C1 segment of cervical spinal cord (tissue), 14 donors: ENCODE data around the gene BATF2.

ENCODE experiments used
- DNase-seq, 14 donors: peaks; one replicate each; lab custom pipeline; 2025; lab: John Stamatoyannopoulos, UW

The BATF2 gene

DNA sequence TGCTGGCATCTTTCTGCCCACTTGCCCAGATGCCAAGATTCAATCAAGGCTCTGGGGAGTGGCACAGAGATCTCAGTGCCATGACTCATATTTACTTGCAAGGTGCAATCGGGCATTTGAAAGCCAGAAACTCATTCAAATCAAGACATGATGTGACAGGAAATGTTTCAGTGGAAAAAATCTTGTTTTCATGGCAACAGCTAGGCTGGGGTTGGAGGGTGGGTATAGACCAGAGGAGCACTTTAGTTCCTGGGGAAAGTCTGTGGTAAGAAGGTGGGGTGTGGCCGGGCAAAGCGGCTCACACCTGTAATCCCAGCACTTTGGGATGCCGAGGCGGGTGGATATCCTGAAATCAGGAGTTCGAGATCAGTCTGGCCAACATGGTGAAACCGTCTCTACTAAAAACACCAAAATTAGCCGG is 26.0 kb downstream of the BATF2 start:
- no peak for DNase-seq

DNA sequence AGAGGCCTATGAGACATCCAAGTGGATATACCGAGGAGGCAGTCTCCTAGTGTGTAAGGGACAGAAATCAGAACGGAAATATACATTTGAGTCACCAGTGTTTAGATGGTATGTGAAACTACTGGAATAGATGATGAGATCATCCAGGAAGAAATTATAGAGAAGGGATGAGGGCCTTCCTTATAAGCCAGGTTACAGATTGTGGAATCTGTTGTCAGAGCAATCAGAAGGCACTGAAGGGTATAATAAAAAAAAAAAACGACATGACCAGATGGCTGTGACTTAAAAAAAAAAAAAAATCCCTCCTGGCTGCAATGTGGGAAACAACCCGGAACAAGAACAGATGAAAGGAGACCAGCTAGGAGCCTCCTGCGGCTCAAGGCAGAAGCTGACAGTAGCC is 27.6 kb downstream of the BATF2 start:
- peak in 1 of 14 donors; percentile 89 for DNase-seq

DNA sequence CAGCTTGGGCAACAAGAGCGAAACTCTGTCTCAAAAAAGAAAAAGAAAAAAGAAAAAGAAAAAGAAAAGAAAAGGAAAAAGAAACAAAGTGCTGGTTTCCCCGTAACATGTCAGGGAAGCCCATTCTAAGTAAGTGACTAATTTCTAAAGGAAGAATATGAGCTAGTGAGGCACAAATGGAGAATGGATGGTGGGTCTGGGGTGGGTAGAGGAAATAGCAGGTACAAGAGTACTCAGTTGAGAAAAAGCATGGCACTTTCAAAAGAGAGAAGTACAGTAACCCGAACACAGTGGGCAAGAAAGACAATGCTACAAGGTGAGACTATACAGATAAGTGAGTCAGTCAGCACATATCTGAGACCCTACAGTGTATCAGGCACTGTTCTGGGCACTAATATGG is 29.4 kb downstream of the BATF2 start:
- DNase-seq: no peak

DNA sequence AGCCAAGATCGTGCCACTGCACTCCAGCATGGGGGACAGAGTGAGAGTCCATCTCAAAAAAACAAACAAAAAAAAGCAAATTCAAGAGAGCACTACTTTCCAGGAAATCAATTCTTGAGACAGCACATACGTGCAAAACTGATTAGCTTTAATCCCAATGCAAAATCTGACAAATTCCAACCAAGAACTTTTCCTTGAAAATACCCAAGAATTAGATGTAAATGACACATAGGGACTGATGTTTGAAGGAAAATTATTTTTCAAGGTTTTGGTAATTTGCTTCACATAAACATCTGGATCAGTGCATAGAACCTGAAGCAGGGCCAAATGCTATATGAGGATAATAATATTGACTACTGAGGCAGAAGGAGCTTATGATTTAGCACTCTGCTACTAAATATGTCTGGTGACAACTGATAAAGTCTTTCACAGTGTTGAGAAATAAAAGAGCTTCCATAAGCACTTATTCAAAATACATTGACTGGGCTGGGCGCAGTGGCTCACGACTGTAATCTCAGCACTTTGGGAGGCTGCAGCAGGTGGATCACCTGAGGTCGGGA is 33.6 kb downstream of the BATF2 start:
- DNase-seq: no peak

DNA sequence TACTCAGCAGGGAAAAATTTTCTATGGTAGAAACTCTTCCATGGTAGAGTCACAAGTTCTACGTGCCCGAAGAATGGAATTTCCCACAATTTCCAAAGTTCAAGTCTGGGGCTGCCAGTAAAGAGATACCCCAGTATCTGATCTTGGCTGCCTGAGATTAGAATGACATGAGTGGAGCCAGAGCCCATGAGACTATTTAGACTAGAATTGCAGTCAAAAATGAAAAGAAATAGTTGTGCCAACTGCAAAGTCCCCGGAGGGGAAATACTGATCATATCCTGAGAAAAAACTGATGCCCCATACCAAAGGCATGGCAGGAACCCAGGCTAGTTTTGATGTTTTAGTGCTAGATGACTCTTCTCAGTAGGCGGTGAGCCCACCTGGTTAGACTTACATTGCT is 36.1 kb downstream of the BATF2 start:
- no peak for DNase-seq

DNA sequence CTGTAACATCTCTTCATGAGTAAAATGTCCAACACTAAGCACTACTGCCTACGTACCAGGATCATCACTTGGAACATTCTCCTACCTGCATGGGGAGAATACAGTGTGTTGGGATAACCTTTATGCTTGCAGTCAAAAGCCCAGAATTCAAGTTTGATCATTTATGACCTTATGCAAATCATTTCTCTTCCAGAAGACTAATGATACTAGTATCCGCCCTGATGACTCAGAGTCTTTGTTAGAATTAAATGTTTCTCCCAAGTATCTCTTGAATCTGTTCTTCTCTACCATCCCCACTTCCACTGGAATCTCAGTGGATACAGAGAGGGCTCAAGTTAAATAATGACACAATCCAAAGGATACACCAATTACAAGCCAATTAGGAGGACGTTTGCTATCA is 37.3 kb downstream of the BATF2 start:
- DNase-seq: no peak

DNA sequence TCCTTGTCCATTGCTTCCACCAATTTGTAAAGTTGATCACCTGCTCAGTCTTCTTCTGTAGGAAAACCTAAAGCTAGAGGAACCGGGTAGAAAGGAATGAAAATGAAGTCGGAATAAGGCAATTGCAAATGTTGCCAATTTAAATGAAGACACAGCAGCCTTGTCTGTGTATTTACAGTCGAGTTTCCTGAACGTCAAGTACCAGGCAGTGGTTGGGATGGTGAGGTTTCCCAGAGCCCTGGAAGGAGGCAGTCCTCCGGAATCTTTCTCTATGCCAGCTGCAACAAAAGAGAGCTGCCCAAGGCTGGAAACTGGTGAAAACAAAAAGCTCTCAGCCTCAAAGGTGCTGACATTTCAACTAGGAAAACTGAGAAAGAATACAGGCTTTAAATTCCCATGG is 42.6 kb downstream of the BATF2 start:
- no peak for DNase-seq

DNA sequence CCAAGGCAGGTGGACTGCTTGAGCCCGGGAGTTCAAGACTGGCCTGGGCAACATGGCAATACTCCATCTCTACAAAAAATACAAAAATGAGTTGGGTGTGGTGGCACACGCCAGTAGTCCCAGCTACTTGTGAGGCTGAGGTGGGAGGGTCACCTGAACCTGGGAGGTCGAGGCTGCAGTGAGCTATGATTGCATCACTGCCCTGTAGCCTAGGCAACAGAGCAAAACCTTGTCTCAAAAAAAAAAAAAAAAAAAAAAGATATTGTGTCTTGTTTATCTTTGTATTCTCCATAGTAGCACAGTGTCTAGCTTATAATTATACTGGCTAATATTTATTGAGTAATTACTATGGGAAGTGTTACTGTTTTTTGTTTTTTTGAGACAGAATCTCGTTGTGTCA is 45.2 kb downstream of the BATF2 start:
- no peak for DNase-seq

DNA sequence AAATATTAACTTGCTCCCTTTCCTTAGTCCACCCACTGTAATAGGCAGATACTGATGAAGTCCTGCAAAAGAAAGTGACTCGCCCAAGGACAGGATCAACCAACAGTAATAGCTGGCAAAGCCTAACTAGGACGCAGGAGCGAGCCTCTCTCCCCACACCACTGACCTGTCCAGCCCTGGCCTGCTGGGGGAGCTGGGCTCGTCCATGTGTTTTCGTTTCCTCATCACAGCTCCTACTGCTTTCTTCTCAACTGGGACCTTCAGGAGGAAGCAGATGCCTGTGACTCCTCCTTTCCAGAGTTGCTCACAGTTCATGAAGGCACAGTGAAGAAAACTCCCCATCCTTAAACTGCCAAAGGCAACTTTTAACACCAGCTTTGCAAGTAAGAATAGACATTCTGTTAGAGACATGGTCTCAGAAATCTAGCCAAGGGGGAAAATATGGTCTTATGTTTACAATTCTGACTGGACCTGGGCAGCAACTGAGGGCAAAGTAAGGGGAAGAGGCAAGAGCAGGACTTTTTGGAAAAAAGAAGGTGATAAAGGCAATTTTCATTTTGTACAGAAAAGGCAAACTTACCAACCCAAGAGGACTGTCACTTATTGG is 49.5 kb downstream of the BATF2 start:
- DNase-seq: no peak
